Measurements from ENCODE around the gene PPFIA3.

GRCh38 chr19:49107625-49108459 lies 11.5 kb upstream of the PPFIA3 start:
- no peak for TF ChIP-seq EZH2 (IDR thresholded peaks at IDR 0.05; ENCODE audit: borderline replicate concordance, low read length)
- no peak for TF ChIP-seq CTCF (conservative IDR thresholded peaks at IDR 0.05 in 1 of 2, IDR thresholded peaks at IDR 0.05 in 1 of 2; ENCODE audit: extremely low read depth in 1 of 2, insufficient read depth in 1 of 2, low read depth in 1 of 2, low read length in 2 of 2)
